HEK293 (cell line): ENCODE data around the gene CORO6.
A peak's percentile ranks its signal among the peaks of the same experiment; 100 is the strongest.

ENCODE experiments used
- AEBP2 ChIP-seq: fragments of 450-650 bp; formaldehyde crosslinking; IDR thresholded peaks from 2 replicates; pipeline ENCODE4 v1.5.1; 2016; ENCODE audit warnings: missing biosample characterization, missing genetic modification characterization, borderline replicate concordance
- CTCF ChIP-seq: fragments of 450-650 bp; formaldehyde crosslinking; IDR thresholded peaks from 2 replicates; pipeline ENCODE4 v1.5.1; 2016; ENCODE audit warnings: missing biosample characterization, missing genetic modification characterization
- ELK4 ChIP-seq: IDR thresholded peaks from 2 replicates; pipeline ENCODE4 v1.6.1; 2011; ENCODE audit warnings: mild to moderate bottlenecking, low read depth, low read length, borderline replicate concordance
- MEIS1 ChIP-seq: sonication (generic); formaldehyde crosslinking; IDR thresholded peaks from 2 replicates; pipeline ENCODE4 v1.8.1; 2022; ENCODE audit warnings: missing genetic modification reagents, mild to moderate bottlenecking, borderline replicate concordance
- PATZ1 ChIP-seq: fragments of 450-650 bp; formaldehyde crosslinking; IDR thresholded peaks from 2 replicates; pipeline ENCODE4 v1.5.1; 2016; ENCODE audit warnings: missing biosample characterization, missing genetic modification characterization
- TCF7L2 ChIP-seq: IDR thresholded peaks from 2 replicates; pipeline ENCODE4 v1.6.1; 2011; ENCODE audit warnings: low read depth, mild to moderate bottlenecking, inconsistent platforms, low read length, moderate library complexity, borderline replicate concordance
- ZBTB7A ChIP-seq: fragments of 450-650 bp; formaldehyde crosslinking; IDR thresholded peaks from 2 replicates; pipeline ENCODE4 v1.5.1; 2016; ENCODE audit warnings: low read depth, missing biosample characterization, missing genetic modification characterization
- ZNF10 ChIP-seq: fragments of 450-650 bp; formaldehyde crosslinking; IDR thresholded peaks from 2 replicates; pipeline ENCODE4 v1.5.1; 2017; ENCODE audit warnings: missing biosample characterization, missing genetic modification characterization
- ZNF112 ChIP-seq: fragments of 450-650 bp; formaldehyde crosslinking; IDR thresholded peaks from 2 replicates; pipeline ENCODE4 v1.5.0; 2017; ENCODE audit warnings: missing biosample characterization, missing genetic modification characterization
- ZNF121 ChIP-seq: fragments of 450-650 bp; formaldehyde crosslinking; IDR thresholded peaks from 2 replicates; pipeline ENCODE4 v1.5.1; 2016; ENCODE audit warnings: missing biosample characterization, missing genetic modification characterization
- ZNF140 ChIP-seq: fragments of 450-650 bp; formaldehyde crosslinking; IDR thresholded peaks from 2 replicates; pipeline ENCODE4 v1.5.1; 2016; ENCODE audit warnings: missing biosample characterization, missing genetic modification characterization
- ZNF280C ChIP-seq: fragments of 450-650 bp; formaldehyde crosslinking; IDR thresholded peaks from 2 replicates; pipeline ENCODE4 v1.5.1; 2016; ENCODE audit warnings: missing biosample characterization, missing genetic modification characterization
- ZNF792 ChIP-seq: fragments of 450-650 bp; formaldehyde crosslinking; IDR thresholded peaks from 2 replicates; pipeline ENCODE4 v1.5.1; 2016; ENCODE audit warnings: missing biosample characterization, missing genetic modification characterization

GRCh38 chr17:29568331-29569244 is 54.1 kb downstream of the CORO6 start, which contains the start of gene TP53I13:
- TF ChIP-seq CTCF: peak; percentile 75
- no peak for TF ChIP-seq ZNF280C
- no peak for TF ChIP-seq ZNF121 (tag by site-specific recombination)
- peak; percentile 44 for TF ChIP-seq PATZ1 (tag by site-specific recombination)
- TF ChIP-seq AEBP2 (tag by site-specific recombination): no peak
- TF ChIP-seq ZNF10 (tag by site-specific recombination): no peak
- TF ChIP-seq TCF7L2: no peak
- TF ChIP-seq MEIS1 (CRISPR knock-in tag): no peak
- TF ChIP-seq ELK4: no peak
- no peak for TF ChIP-seq ZBTB7A
- no peak for TF ChIP-seq ZNF792 (tag by site-specific recombination)
- TF ChIP-seq ZNF112 (tag by site-specific recombination): no peak
- no peak for TF ChIP-seq ZNF140 (tag by site-specific recombination)
